Pancreas (tissue), 10 donors: ENCODE measurements around the gene GPR152. TPM values are rescaled to one million over a fixed set of nuclear protein-coding genes. Genes with fewer than 3 reads are reported as not detected.
"Not testable (repeated sequence)": the region's sequence is repeated elsewhere in the genome, so short reads cannot be mapped to it uniquely, and the experiment has no call there.

ENCODE experiments used
- ATAC-seq, 4 donors: fragments of 200-7000 bp; cut with Tn5 transposase; one replicate each; pipeline versions ENCODE4 v1.8.0 to v1.9.1; 2020; ENCODE audit warnings: mild to moderate bottlenecking in 4 of 4, moderate library complexity in 4 of 4
- DNase-seq, 6 donors: peaks; one replicate each; pipeline ENCODE4 v3.0.0-alpha.2; 2020
- FAIRE-seq: peaks from 2 replicates; lab custom pipeline; 2012; peaks lifted over from hg19 to GRCh38; lab: Jason Lieb, UNC
- H3K27ac ChIP-seq, 4 donors: fragments of 200-600 bp; sonication (generic); 1 replicate in 3 of 4; 2 replicates in 1 of 4; pipeline versions ENCODE4 v1.5.0 to v1.8.0; 2020
- H3K27me3 ChIP-seq, 4 donors: fragments of 200-600 bp; one replicate each; pipeline ENCODE4 v1.8.0; 2021
- H3K36me3 ChIP-seq, 3 donors: fragments of 200-600 bp; sonication (generic) in 1 of 3; one replicate each; pipeline versions ENCODE4 v1.5.0 to v1.8.0; 2020 to 2021
- H3K4me1 ChIP-seq, 3 donors: fragments of 200-600 bp; one replicate each; pipeline ENCODE4 v1.8.0; 2021
- H3K4me3 ChIP-seq, 4 donors: fragments of 200-600 bp; sonication (generic) in 2 of 4; one replicate each; pipeline versions ENCODE4 v1.5.0 to v1.8.0; 2020 to 2021
- H3K9me3 ChIP-seq, 4 donors: fragments of 200-600 bp; one replicate each; pipeline ENCODE4 v1.8.0; 2021
- CTCF ChIP-seq, 4 donors: fragments of 200-600 bp; sonication (generic) in 3 of 4; IDR thresholded peaks; one replicate each; pipeline versions ENCODE4 v1.5.0 to v1.8.0; 2021; ENCODE audit warnings: antibody characterized with exemption in 4 of 4
- WGBS, 2 donors: extraction: QIAGEN DNeasy Blood & Tissue Kit; methylation state at CpG; one replicate each; pipeline ENCODE4 v1.1.7; 2013; 5-methylcytosine and 5-hydroxymethylcytosine counted together
- intact Hi-C, 3 donors: fragments of 100-400 bp; cut with DNase I; formaldehyde crosslinking; loops; one replicate each; pipeline versions ENCODE4 v1.11.1 to v1.14.2; 2022
- polyA plus RNA-seq, 2 donors: library from polyadenylated mRNA; stranded (reverse); fragments of 200-250 nt; gene quantifications; one replicate each; pipeline ENCODE4 v1.2.3, GENCODE V29; 2013
- total RNA-seq, 6 donors: library from RNA; stranded (reverse); fragmentation: NEBNext Ultra II Directional in 4 of 6; extraction: Animal tissue kit (Norgen Biotek cat#: 25700) in 4 of 6; gene quantifications; one replicate each; pipeline versions ENCODE4 v1.2.1 to v1.2.4, GENCODE V29; 2021 to 2023
- donor health status: healthy with polysubstance abuse.
- donor health status: DM: no; HTN: no; CAD: no; lungs with moderate emphysema.
- donor health status: DM: no; HTN: no; CAD: no.
- donor health status: control.
- donor health status: control.
- donor health status: Bipolar disorder and iron deficiency.
- donor health status: DM: yes; HTN: yes; CAD: no.
- donor health status: DM: no; HTN: no; CAD: no.
- donor health status: DM: no; HTN: no; CAD: no.
- donor health status: DM: yes; HTN: yes; CAD: no.

The GPR152 gene
- total and polyA plus RNA-seq, 8 donors = not detected

DNA sequence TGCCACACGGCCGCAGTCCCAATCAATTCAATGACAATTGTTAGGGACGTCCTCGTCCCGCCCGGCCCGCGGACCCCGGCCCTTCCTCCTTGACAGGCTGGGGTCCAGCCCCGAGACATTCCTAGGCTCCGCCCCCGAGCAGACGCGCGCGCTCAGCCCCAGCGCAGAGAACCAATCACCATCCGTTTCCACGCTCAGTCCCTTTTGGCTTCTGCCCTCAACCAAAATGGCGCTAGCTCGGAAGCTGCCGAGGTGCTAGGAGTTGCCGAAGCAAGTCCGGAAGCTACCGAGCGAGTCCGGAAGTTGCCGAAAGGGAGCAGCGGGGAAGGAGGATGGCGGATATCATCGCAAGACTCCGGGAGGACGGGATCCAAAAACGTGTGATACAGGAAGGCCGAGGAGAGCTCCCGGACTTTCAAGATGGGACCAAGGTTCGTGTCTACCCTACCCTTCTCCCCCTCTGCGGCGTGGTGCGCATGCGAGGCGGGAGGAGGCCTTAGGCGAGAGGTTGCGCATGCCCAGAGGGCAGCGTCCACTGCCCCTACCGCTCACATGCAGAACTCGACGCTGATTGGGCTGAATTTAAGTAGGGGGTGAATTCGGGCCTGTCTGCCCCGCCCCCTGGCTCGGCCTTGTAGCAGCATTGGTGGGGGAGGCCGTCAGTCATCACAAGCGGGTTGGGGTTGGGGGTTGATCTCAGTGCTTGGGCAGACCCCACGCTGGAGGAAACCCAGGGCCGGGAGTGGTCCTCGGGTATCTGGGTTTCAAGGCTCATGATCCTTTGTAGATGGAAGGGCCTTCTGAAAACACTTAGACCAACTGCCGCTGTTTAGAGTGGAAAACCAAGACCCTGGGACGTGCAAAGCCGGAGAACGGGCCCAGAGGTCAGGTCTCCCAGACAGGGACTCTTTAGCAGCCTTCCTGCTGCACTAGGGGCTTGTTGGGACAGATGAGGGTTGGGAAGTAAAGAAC lies 30.6 kb upstream of the GPR152 start, which contains the start of gene AIP:
AIP (plus strand) TSS at position 200 of the 972 bp plus-strand sequence; CDS start at position 333, 133 bp downstream.
- DNase-seq (peak; percentile 94 to 99 (median 98)), FAIRE-seq (no peak), ATAC-seq (peak; percentile 97 to 99 (median 98))
- H3K27me3 ChIP-seq = no peaks in the 10 kb centered on the region
- peaks cover 5 to 11% (median 11%) of the 10 kb centered on the region in 3 donors for H3K4me1 ChIP-seq
- WGBS, 2 donors = 10 to 11% methylated on average over 55 to 60 of the region's 60 CpGs
- no peak for TF ChIP-seq CTCF (IDR thresholded peaks at IDR 0.05)
- H3K27ac ChIP-seq = peak within 1 kb of the TSS; percentile 57 to 87 (median 65)
- no peaks in the 10 kb centered on the region for H3K9me3 ChIP-seq
- H3K4me3 ChIP-seq = peak within 1 kb of the TSS; percentile 20 to 62 (median 48)
- intact Hi-C loops = no loop called here
- no peaks in the 10 kb centered on the region for H3K36me3 ChIP-seq

GRCh38 chr11:67482275-67482826 lies 29.8 kb upstream of the GPR152 start:
- no peak for TF ChIP-seq CTCF (IDR thresholded peaks at IDR 0.05)
- ATAC-seq (peak; percentile 44 to 55 (median 53)), FAIRE-seq (no peak), DNase-seq (peak in 2 of 6 donors; percentile 27 to 33)
- Histone ChIP-seq H3K9me3 (no peaks in the 10 kb centered on the region), H3K27me3 (no peaks in the 10 kb centered on the region), H3K4me1 (peaks cover 5 to 11% (median 11%) of the 10 kb centered on the region in 3 donors), H3K27ac (peak overlapping the region; percentile 57 to 87 (median 65)), H3K4me3 (peak overlapping the region; percentile 20 to 62 (median 48)), H3K36me3 (no peaks in the 10 kb centered on the region)
- intact Hi-C loops = no loop called here
- WGBS, 2 donors = 41 to 44% methylated on average over 19 of the region's 19 CpGs

GRCh38 chr11:67477344-67478050 lies 25.0 kb upstream of the GPR152 start:
- H3K4me1 ChIP-seq, H3K36me3 ChIP-seq, DNase-seq, FAIRE-seq, H3K27me3 ChIP-seq, H3K9me3 ChIP-seq, ATAC-seq, intact Hi-C loops, H3K4me3 ChIP-seq, H3K27ac ChIP-seq: not testable (repeated sequence)
- WGBS, 2 donors = 76 to 84% methylated on average over 12 to 14 of the region's 16 CpGs

DNA sequence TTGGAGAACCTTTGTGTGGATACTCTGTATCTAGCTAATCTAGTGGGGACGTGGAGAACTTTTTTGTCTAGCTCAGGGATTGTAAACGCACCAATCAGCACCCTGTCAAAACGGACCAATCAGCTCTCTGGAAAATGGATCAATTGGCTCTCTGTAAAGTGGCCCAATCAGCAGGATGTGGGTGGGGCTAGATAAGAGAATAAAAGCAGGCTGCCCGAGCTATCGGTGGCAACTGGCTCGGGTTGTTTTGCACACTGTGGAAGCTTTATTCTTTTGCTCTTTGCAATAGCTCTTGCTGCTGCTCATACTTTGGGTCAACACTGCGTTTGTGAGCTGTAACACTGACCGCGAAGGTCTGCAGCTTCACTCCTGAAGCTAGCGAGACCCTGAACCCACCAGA lies 24.2 kb upstream of the GPR152 start:
- H3K4me3 ChIP-seq, H3K4me1 ChIP-seq, ATAC-seq, FAIRE-seq, H3K27ac ChIP-seq, H3K27me3 ChIP-seq, H3K9me3 ChIP-seq, H3K36me3 ChIP-seq, intact Hi-C loops, DNase-seq: not testable (repeated sequence)
- WGBS, 2 donors = 64 to 68% methylated on average over 10 of the region's 10 CpGs

GRCh38 chr11:67472882-67473281 lies 20.4 kb upstream of the GPR152 start:
- TF ChIP-seq CTCF (IDR thresholded peaks at IDR 0.05) = no peak
- no peak overlapping the region for H3K4me3 ChIP-seq
- intact Hi-C loops = no loop called here
- DNase-seq (no peak), FAIRE-seq (no peak), ATAC-seq (no peak)
- no peaks in the 10 kb centered on the region for H3K27me3 ChIP-seq
- no peaks in the 10 kb centered on the region for H3K36me3 ChIP-seq
- H3K9me3 ChIP-seq = no peaks in the 10 kb centered on the region
- 66 to 76% methylated on average over 7 of the region's 7 CpGs for WGBS, 2 donors
- no peaks in the 10 kb centered on the region for H3K4me1 ChIP-seq
- H3K27ac ChIP-seq = no peak overlapping the region
